VCaP (cell line): ENCODE data around the gene EZH2.

Experiments used
- H3K27ac ChIP-seq: fragments of 450-650 bp; 2 replicates; pipeline ENCODE4 v1.5.1; 2017
- TF ChIP-seq, protein P1 (sequence below): fragments of 450-650 bp; conservative IDR thresholded peaks from 2 replicates; pipeline ENCODE4 v1.5.1; 2017; ENCODE audit warnings: mild to moderate bottlenecking, moderate library complexity

The EZH2 gene

DNA sequence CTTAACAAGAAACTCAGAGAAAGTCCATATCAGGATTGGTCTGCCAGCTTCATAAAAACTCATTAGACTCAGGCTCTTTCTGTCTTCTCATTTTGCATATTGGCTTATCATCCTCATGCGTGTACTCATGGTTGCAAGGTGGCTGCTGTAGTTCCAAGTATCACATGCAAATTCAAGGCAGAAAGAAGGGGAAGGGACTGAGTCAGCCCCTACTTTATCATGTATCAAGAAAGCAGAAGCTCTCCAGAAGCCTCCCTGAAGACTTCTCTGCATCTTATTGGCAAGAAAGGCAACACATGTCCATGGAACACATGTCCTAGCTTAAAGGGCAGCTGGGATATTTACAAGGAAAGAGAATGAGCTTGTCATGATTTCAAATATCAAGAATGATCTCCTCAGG, 19.4 kb upstream of the EZH2 start:
- no peak overlapping the region for H3K27ac ChIP-seq

DNA sequence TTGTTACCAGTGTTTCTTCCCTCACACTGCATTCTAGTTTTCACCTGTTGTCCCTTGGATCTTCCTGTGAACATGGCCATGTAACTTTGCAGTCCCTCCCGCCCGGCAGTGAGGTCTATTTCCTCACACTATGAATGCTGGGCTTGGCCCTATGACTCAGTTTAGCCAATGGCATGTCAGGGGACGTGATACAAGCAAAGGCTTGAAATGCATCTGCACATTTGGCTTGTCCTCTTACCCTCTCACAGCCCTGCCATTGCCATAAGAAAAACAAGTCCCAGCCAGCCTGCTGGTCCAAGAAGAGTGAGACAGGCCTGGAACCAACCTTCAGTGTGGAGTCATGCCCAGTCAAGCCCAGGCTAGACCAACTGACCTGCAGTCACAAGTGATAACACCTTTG, 17.1 kb upstream of the EZH2 start:
- TF ChIP-seq, protein P1, sequence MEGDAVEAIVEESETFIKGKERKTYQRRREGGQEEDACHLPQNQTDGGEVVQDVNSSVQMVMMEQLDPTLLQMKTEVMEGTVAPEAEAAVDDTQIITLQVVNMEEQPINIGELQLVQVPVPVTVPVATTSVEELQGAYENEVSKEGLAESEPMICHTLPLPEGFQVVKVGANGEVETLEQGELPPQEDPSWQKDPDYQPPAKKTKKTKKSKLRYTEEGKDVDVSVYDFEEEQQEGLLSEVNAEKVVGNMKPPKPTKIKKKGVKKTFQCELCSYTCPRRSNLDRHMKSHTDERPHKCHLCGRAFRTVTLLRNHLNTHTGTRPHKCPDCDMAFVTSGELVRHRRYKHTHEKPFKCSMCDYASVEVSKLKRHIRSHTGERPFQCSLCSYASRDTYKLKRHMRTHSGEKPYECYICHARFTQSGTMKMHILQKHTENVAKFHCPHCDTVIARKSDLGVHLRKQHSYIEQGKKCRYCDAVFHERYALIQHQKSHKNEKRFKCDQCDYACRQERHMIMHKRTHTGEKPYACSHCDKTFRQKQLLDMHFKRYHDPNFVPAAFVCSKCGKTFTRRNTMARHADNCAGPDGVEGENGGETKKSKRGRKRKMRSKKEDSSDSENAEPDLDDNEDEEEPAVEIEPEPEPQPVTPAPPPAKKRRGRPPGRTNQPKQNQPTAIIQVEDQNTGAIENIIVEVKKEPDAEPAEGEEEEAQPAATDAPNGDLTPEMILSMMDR = no peak

More for the DNA sequence above, 19.4 kb upstream of the EZH2 start:
- TF ChIP-seq, protein P1 = no peak

DNA sequence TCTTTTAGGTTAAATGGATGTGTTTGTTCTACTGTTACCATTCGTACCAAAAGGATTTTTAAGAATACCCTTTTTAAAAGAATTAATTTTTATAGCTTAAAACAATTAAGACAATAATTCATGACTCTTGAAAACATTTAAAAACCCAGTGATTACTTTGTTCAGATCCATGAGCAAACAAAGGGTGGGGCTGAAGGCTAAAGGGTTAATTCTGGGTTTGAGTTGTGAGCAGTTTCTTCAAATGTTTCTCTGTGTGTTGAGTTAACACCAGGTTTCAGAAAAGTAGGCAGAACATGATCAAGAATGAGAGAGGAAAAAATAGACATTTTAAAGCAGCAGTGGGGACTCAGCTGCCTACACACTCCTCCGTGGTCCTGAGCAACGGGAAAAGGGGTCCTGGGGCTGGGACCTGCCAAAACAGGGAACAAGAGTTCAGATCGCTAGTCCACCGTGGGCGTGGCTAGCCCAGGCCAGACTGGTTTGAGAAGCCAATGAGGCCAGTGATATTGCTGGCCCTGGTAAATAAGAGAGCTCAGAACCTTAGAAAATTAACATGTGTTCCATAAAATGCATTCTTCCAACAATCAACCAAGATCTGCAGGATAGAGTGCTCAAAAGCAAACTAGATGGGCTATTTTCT, 14.9 kb upstream of the EZH2 start:
- TF ChIP-seq, protein P1 = no peak
- no peak overlapping the region for H3K27ac ChIP-seq

More for the DNA sequence above, 17.1 kb upstream of the EZH2 start:
- H3K27ac ChIP-seq = no peak overlapping the region

DNA sequence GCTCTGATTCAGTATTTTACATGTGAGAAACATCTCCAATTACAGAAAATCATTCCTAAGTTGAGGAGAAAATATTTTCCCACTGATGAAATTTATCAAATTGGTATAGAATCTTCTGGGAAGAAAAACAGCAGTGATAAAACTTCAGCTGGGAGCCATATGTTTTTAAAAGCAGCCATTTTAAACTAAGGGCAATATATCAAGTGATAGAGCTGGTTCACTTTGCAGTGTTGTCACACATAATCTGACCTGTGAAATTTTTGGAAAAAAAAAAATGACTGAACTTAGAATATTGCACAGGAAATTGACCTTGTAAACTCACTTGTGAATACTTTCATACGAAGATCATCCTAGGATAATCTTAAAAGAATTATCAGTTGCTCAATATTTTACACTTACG, 10.5 kb upstream of the EZH2 start:
- H3K27ac ChIP-seq = no peak overlapping the region
- TF ChIP-seq, protein P1 = no peak

DNA sequence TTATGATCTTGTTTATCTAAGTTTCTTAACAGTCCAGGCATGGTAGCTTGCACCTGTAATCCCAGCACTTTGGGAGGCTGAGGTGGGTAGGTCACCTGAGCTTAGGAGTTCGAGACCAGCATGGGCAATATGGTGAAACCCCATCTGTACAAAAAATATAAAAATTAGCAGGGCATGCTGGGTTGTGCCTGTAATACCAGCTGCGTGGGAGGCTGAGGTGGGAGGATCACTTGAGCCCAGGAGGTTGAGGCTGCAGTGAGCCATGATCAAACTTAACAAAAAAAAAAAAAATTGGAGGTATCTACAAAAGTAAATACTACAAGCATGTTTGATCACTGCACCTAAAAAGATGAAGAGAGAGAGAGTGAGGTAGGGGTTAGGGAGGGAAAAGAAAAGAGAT, 9.0 kb upstream of the EZH2 start:
- no peak overlapping the region for H3K27ac ChIP-seq
- TF ChIP-seq, protein P1 = no peak

DNA sequence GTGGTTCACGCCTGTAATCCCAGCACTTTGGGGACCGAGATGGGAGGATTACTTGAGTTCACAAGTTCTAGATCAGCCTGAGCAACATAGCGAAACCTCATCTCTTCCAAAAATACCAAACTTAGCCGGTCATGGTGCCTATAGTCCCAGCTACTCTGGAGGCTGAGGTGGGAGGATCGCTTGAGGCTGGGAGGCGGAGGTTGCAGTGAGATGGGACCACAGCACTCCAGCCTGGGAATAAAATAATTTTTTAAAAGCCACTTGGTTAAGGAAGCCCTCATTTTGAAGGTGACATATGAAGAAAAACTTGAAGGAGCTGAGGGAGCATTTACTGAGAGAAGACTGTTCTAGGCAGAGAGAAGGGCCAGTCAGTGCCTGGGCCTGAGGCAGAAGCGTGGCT, 4.2 kb upstream of the EZH2 start:
- no peak overlapping the region for H3K27ac ChIP-seq
- TF ChIP-seq, protein P1 = no peak

DNA sequence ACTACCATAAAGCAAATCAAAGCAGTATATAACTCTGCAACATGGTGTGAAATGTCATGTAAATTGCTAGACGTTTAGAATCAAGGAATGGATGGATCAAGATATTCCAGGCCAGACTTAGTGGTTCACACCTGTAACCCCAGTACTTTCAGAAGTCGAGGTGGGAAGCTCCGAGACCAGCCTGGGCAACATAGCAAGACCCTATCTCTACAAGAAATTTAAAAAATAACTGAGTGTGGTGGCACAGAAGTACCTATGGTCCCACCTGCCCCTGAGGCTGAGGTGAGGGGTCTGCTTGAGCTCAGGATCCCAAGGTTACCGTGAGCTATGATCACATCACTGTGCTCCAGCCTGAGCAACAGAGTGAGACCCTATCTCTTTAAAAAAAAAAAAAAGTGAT, 2.8 kb upstream of the EZH2 start:
- no peak overlapping the region for H3K27ac ChIP-seq
- TF ChIP-seq, protein P1 = no peak
